Measurements from ENCODE around the gene DDIT4. TPM values are rescaled to one million over a fixed set of nuclear protein-coding genes. Genes with fewer than 3 reads are reported as not detected.
"Not testable (repeated sequence)": the region's sequence is repeated elsewhere in the genome, so short reads cannot be mapped to it uniquely, and the experiment has no call there.

DDIT4 gene
- total and polyA plus RNA-seq, 2 of the 4 experiments (the other 2 are of a cell fraction), result 59.6 to 108 TPM

- CTCF ChIA-PET, result interaction anchor here (0.5 kb wide), 1 partner anchor 67 kb away, joined by 4 read pairs; no protein-coding TSS in a partner anchor
Observed at GRCh38 chr10:72307711-72308110, 34.0 kb downstream of the DDIT4 start.

More at GRCh38 chr10:72307711-72308110, 34.0 kb downstream of the DDIT4 start:
- H3K14ac ChIP-seq (replicated peaks; ENCODE audit: low read depth, low read length); H3K56ac ChIP-seq (ENCODE audit: extremely low read depth, insufficient read depth, low read length); in situ Hi-C loops (cut with MboI; ENCODE audit: low sequenced_read_pairs); POLR2A ChIA-PET (ENCODE audit: unreplicated experiment); BruUV-seq (replicated peaks); H2BK120ac ChIP-seq (ENCODE audit: low read depth, low read length); ATAC-seq (ENCODE audit: low read depth); H3K27ac ChIP-seq (ENCODE audit: insufficient read depth, low read length); H3K18ac ChIP-seq (ENCODE audit: low read depth, low read length); H4K5ac ChIP-seq (ENCODE audit: low read depth, low read length); H3K36me3 ChIP-seq (ENCODE audit: control insufficient read depth, insufficient read depth, low read length); H2BK5ac ChIP-seq (ENCODE audit: low read depth, low read length, poor library complexity, severe bottlenecking); H3K27me3 ChIP-seq (ENCODE audit: control insufficient read depth, insufficient read depth, low read length); H4K20me1 ChIP-seq (ENCODE audit: insufficient read depth, low read length); H3K79me1 ChIP-seq (ENCODE audit: low read depth in 1 of 2, low read length in 2 of 2); H3K23ac ChIP-seq (ENCODE audit: low read depth, low read length); H2BK20ac ChIP-seq (ENCODE audit: low read depth, low read length); H3K9me3 ChIP-seq (ENCODE audit: control insufficient read depth, insufficient read depth, low read length); DNase-seq; dilution Hi-C loops (cut with HindIII; ENCODE audit: low sequenced_read_pairs, unreplicated experiment); intact Hi-C loops (cut with micrococcal nuclease); H3K9ac ChIP-seq (ENCODE audit: low read depth, low read length); H3K4me2 ChIP-seq (ENCODE audit: low read depth, low read length); H2AK9ac ChIP-seq (replicated peaks; ENCODE audit: low read depth, low read length, poor library complexity); H3K4me3 ChIP-seq (ENCODE audit: insufficient read depth, low read depth, low read length); H2AK5ac ChIP-seq (ENCODE audit: low read depth, low read length); H4K91ac ChIP-seq (ENCODE audit: insufficient read depth, low read depth, low read length); H2AFZ ChIP-seq (replicated peaks; ENCODE audit: low read length, poor library complexity): not testable (repeated sequence)
- H3K4me1 ChIP-seq (ENCODE audit: control insufficient read depth, insufficient read depth, low read length), result peaks cover 15% of the 10 kb centered on the region
- peaks cover 18% of the 10 kb centered on the region for H3K9me1 ChIP-seq (ENCODE audit: insufficient read depth, low read length)
- H3K4ac ChIP-seq (ENCODE audit: low read depth, low read length), result peak overlapping the region; percentile 78; the same call in 1 of the 2 replicates
- WGBS, 2 experiments (ENCODE audit: extremely low coverage in 2 of 2, insufficient read length in 1 of 2), result no CpG with 5 or more reads among the region's 7 CpGs
- 0 out of 3 replicates have a peak overlapping the region, but pooled peaks have one; percentile 14 for H2BK15ac ChIP-seq (ENCODE audit: low read depth, low read length)
- peak overlapping the region in 1 of 2 experiments; percentile 6; a peak in 2 of 4 replicates for H4K8ac ChIP-seq (ENCODE audit: low read depth in 2 of 2, low read length in 2 of 2)
